Stimulated activated naive CD4-positive, alpha-beta T cell (primary cell): Measurements from ENCODE around the gene SHKBP1.
A peak's percentile ranks its signal among the peaks of the same experiment; 100 is the strongest.
"Not testable (repeated sequence)": the region's sequence is repeated elsewhere in the genome, so short reads cannot be mapped to it uniquely, and the experiment has no call there.

Experiments
- DNase-seq, 6 experiments: peaks; one replicate each; lab custom pipeline; 2025; lab: John Stamatoyannopoulos, UW

Gene SHKBP1

GRCh38 chr19:40556953-40557530 is 19.6 kb upstream of the SHKBP1 start:
- DNase-seq = no peak

DNA sequence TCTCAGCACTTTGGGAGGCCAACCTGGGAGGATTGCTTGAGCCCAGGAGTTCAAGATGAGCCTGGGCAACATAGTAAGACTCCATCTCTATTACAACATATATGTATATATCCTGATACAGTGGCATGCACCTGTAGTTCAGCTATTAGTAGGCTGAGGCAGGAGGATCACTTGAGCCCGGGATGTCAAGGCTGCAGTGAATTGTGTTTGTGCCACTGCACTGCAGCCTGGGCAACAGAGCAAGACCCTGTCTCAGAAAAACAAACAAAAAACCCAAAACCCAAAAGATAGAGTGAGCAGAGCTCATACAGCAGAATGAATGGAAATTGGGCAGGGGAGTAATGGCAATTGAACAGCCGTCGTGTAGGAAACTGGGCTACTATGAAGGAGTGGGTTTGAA is 17.3 kb upstream of the SHKBP1 start:
- no peak for DNase-seq

- DNase-seq = no peak
Observed at GRCh38 chr19:40560092-40560507, 16.6 kb upstream of the SHKBP1 start.

DNA sequence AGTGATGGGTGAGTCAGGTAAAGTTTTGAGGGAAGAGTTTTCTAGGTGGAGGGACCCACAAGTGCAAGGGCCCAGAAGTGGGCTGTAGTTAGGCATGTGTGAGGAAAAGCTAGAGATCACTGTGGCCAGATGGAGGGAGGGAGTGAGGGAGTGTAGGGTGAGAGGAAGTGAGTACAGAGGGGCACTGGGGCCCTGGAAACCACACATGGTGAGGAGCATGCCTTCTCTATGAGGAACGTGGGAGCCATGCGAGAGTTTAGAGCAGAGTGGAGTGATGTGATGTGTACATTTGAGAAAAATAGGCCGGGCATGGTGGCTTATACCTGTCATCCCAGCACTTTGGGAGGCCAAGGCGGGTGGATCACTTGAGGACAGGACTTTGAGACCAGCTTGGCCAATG is 14.7 kb upstream of the SHKBP1 start:
- no peak for DNase-seq

DNA sequence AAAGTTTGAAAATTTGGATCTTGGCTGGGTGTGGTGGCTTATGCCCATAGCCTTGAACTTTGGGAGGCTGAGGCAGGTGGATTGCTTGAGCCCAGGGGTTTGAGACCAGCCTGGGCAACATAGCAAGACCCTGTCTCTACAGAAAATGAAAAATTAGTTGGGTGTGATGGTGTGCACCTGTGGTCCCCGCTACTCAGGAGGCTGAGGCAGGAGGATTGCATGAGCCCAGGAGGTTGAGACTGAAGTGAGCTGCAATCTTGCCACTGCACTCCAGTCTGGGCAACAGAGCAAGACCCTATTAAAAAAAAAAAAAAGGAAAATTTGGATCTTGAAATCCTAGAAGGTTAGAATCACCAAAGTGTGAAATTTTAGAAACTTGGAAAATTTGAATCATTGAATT is 12.1 kb upstream of the SHKBP1 start:
- DNase-seq = not testable (repeated sequence)

DNA sequence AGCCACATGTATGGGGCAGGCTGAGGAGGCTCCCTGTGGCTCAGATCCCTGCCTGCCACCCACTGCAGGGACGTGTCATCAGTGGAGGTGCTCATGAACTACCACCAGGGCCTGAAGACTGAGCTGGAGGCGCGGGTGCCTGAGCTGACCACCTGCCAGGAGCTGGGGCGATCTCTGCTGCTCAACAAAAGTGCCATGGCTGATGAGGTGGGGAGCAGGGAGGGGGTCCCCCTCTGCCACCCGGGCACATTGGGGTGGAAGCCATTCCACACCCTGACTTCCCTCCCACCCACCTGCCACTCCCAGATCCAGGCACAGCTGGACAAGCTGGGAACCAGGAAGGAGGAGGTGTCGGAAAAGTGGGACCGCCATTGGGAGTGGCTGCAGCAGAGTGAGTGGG is 11.3 kb upstream of the SHKBP1 start:
- DNase-seq = no peak

DNA sequence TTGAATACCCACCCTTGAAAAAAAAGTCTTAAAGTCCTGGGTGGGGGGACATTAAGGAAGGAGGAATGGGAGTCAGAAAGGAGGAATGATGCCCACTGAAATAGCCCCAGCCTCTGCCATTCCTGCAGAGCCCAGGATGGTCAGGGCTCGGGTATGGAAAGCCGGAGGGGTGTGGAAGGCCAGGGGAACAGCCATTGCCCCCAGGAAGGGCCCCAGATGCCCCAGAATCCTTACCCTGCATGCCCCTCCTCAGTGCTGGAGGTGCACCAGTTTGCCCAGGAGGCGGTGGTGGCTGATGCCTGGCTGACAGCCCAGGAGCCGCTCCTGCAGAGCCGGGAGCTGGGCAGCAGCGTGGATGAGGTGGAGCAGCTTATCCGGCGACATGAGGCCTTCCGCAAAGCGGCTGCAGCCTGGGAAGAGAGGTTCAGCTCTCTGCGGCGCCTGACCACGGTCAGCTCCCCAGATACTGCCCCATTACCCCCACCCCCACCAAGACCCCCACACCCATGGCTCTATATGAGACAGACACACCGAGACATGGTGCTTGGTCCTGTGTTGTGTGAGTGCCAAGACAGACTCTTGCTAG is 10.7 kb upstream of the SHKBP1 start:
- no peak for DNase-seq

DNA sequence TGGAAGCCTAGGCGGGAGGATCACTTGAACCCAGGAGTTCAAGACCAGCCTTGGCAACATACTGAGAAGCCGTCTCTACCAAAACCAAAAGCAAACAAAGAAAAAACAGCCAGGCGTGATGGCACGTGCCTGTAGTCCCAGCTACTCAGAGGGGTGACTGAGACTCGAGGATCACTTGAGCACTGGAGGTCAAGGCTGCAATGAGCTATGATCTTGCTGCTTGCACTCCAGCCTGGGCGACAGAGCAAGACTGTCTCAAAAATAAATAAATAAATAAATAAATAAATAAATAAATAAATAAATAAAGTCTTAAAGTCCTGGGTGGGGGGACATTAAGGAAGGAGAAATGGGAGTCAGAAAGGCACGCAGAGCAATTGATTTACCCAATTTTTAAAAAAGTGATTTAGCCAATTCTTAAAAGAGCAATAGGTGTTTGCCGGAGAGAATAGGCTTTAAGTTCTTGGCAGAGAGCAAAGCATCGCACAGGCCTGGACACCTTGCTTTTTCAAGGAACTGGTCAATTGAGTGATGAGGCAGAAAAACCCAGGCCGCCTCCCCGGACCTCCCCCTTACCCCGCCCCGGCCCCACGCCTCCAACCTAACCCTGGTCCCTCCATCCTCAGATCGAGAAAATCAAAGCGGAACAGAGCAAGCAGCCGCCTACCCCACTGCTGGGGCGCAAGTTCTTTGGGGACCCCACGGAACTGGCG is 9.5 kb upstream of the SHKBP1 start:
- peak in 1 of 6 experiments; percentile 14 for DNase-seq

DNA sequence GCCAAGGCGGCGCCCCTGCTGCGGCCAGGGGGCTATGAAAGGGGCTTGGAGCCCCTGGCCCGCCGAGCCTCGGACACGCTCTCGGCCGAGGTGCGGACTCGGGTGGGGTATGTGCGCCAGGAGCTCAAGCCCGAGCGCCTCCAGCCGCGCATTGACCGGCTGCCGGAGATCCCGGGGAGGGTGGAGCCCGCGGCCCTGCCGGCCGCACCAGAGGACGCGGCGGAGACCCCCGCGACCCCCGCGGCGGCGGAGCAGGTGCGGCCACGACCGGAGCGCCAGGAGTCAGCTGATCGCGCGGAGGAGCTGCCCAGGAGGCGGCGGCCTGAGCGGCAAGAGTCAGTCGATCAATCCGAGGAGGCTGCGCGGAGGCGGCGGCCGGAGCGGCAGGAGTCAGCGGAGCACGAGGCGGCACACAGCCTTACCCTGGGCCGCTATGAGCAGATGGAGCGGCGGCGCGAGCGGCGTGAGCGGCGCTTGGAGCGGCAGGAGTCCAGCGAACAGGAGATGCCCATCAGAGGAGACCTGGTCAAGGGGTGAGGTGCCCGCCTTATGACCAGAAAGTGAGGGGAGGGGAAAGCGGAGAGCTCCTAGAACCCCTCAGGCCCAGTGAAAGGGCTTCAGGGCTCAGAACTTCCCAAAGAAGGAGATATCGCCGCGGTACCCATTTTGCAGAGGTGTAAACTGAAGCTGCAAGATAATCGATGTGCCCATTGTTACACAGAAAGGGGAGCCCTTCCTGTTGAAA is 8.8 kb upstream of the SHKBP1 start:
- no peak for DNase-seq

GRCh38 chr19:40570313-40571004 is 6.2 kb upstream of the SHKBP1 start:
- peak; percentile 89 to 97 (median 96) for DNase-seq

- no peak for DNase-seq
Observed at GRCh38 chr19:40571005-40571318, 5.7 kb upstream of the SHKBP1 start.

DNA sequence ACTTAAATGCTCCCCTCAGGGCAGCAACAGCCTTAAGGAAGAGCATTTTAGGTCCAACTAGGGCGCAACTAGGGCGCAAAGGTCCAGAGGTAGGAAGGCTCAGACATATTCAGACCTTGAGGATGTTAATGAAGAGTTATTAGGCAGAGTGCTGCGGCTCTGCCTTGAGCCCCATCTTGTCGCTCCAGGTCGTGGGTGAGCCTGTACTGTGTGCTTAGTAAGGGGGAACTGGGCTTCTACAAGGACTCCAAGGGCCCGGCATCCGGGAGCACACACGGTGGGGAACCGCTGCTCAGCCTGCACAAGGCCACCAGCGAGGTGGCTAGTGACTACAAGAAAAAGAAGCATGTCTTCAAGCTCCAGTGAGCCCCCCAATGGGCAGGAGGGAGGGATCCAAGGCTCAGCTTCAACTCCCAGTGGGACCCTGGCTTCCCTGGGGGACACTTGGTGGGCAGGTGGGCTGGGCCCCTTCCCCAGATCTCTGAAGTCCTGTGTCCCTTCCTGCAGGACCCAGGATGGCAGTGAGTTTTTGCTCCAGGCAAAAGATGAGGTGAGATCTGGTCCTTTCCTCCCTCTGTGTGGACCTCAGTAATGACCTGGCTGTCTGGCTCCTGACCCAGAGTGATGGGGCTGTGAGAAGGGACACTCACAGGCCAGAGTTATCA is 4.7 kb upstream of the SHKBP1 start:
- no peak for DNase-seq

DNA sequence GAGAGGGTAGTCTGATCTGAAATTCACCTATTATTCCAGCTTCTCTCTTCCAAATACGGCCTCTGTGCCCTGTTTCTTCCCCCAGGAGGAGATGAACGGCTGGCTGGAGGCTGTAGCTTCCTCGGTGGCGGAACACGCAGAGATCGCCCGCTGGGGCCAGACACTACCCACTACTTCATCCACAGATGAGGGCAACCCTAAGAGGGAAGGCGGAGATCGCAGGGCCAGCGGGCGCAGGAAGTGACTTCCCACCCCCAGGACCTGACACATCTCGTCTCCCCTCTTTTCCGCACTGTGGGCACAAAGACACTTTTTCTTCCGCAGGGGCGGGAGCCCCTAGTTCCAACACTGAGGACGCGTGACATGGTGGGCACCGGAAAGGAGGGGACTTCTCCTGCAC is 1.3 kb upstream of the SHKBP1 start:
- DNase-seq = no peak

- DNase-seq = peak in 4 of 6 experiments; percentile 19 to 57 (median 50)
Observed at GRCh38 chr19:40576151-40576584, 505 bp upstream of the SHKBP1 start.

- peak in 1 of 6 experiments; percentile 8 for DNase-seq
Observed at GRCh38 chr19:40578442-40578908, 1.8 kb downstream of the SHKBP1 start.

- DNase-seq = no peak
Observed at GRCh38 chr19:40580619-40581018, 3.9 kb downstream of the SHKBP1 start.

GRCh38 chr19:40581531-40581930 is 4.9 kb downstream of the SHKBP1 start:
- no peak for DNase-seq

GRCh38 chr19:40582467-40582866 is 5.8 kb downstream of the SHKBP1 start:
- no peak for DNase-seq

DNA sequence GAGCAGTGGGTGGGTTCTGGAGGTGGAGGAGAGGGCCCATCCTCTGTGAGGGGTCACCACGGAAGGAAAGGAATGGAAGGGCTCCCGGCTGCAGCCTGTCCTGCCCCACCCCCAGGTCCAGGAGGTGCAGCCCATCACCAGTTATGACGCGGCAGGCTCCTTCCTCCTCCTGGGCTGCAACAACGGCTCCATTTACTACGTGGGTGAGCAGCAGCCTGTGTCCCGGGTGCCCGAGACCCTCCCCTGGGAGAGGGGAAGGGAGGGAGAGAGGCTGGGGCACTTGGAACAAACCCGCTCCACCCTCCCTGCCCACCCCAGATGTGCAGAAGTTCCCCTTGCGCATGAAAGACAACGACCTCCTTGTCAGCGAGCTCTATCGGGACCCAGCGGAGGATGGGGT is 6.6 kb downstream of the SHKBP1 start:
- no peak for DNase-seq

- no peak for DNase-seq
Observed at GRCh38 chr19:40584007-40584406, 7.3 kb downstream of the SHKBP1 start.

DNA sequence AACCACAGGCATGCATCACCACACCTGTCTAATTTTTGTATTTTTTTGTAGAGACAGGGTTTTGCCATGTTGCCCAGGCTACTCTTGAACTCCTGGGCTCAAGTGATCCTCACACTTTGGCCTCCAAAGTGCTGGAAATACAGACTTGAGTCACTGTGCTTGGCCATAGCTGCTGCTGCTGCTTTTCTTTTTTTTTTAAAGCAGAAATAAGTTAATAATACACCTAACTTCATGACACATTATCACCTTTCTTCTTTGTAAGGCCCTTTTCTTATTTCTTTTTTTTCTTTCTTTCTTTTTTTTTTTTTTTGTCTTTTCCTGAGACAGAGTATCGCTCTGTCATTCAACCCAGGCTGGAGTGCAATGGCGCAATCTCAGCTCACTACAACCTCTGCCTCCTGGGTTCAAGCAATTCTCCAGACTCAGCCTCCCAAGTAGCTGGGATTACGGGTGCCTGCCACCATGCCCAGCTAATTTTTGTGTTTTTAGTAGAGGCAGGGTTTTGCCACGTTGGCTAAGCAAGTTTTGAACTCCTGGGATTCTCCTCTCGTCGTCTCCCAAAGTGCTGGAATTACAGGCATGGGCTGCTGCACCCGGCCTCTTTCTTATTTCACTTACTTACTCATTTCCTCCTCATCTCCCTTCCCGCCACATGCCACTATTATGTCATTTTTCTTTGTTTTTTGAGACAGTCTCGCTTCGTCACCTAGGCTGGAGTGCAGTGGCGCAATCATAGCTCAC is 8.7 kb downstream of the SHKBP1 start:
- no peak for DNase-seq
